Testis (tissue), 3 donors: Measurements from ENCODE around the gene EPHX1. TPM values are rescaled to one million over a fixed set of nuclear protein-coding genes. Genes with fewer than 3 reads are reported as not detected.

ENCODE experiments used
- DNase-seq: peaks from one replicate; pipeline ENCODE4 v3.0.0-alpha.2; 2019
- H3K27ac ChIP-seq, 2 donors: fragments of 200-600 bp; sonication (generic); one replicate each; pipeline ENCODE4 v1.5.1; 2019
- H3K27me3 ChIP-seq: fragments of 200-600 bp; sonication (generic); one replicate; pipeline ENCODE4 v1.5.1; 2019
- H3K36me3 ChIP-seq: fragments of 200-600 bp; sonication (generic); one replicate; pipeline ENCODE4 v1.5.1; 2017; ENCODE audit warnings: low read depth; ENCODE audit errors: missing control alignments
- H3K4me1 ChIP-seq: fragments of 200-600 bp; sonication (generic); one replicate; pipeline ENCODE4 v1.5.1; 2019
- H3K4me3 ChIP-seq, 2 donors: fragments of 200-600 bp; sonication (generic); one replicate each; pipeline ENCODE4 v1.5.1; 2017 to 2019
- H3K9me3 ChIP-seq: fragments of 200-600 bp; sonication (generic); one replicate; pipeline ENCODE4 v1.5.1; 2017
- CTCF ChIP-seq, 3 experiments: fragments of 450-650 bp in 2 of 3; fragments of 200-600 bp in 1 of 3; sonication (generic) in 1 of 3; IDR thresholded peaks; one replicate each; pipeline ENCODE4 v1.5.1; 2016 to 2019; ENCODE audit warnings: antibody characterized with exemption in 3 of 3, mild to moderate bottlenecking in 2 of 3, moderate library complexity in 1 of 3
- POLR2A ChIP-seq: fragments of 450-650 bp; IDR thresholded peaks from one replicate; pipeline ENCODE4 v1.6.1; 2017; ENCODE audit warnings: antibody characterized with exemption, mild to moderate bottlenecking, moderate library complexity
- WGBS, 2 donors: methylation state at CpG; one replicate each; pipeline ENCODE4 v1.1.5; 2018; 5-methylcytosine and 5-hydroxymethylcytosine counted together
- intact Hi-C: fragments of 100-400 bp; cut with DNase I; formaldehyde crosslinking; loops from one replicate; pipeline ENCODE4 v1.15.1; 2023; ENCODE audit warnings: low total_unique reads
- polyA plus RNA-seq: library from polyadenylated mRNA; stranded (reverse); fragments of 350-450 nt; fragmentation: Illumina TruSeq; extraction: RNeasy Lipid Tissue Mini Kit (QIAGEN cat#74804); gene quantifications from one replicate; pipeline ENCODE4 v1.2.3, GENCODE V29; 2014; ENCODE audit warnings: low read depth, low replicate concordance; ENCODE audit not compliant: insufficient read depth
- total RNA-seq, 2 donors: library from RNA; depleted of rRNA; stranded (reverse); fragments of >200 nt; gene quantifications; one replicate each; pipeline ENCODE4 v1.2.3, GENCODE V29; 2016

Gene EPHX1
- total and polyA plus RNA-seq, 3 donors from 2014 or later: 145 to 173 (median 161) TPM

GRCh38 chr1:225842074-225842473 is 32.1 kb downstream of the EPHX1 start:
- H3K36me3 ChIP-seq: no peaks in the 10 kb centered on the region
- H3K4me1 ChIP-seq: peaks cover 5% of the 10 kb centered on the region
- no peaks in the 10 kb centered on the region for H3K27me3 ChIP-seq
- DNase-seq: no peak
- TF ChIP-seq POLR2A: no peak
- TF ChIP-seq CTCF (IDR thresholded peaks at IDR 0.05): no peak
- H3K9me3 ChIP-seq: no peaks in the 10 kb centered on the region
- no peak overlapping the region for H3K27ac ChIP-seq
- WGBS, 2 donors: 75 to 77% methylated on average over 12 of the region's 12 CpGs
- H3K4me3 ChIP-seq: no peak overlapping the region
- intact Hi-C loops: no loop called here

GRCh38 chr1:225842788-225843425 is 33.0 kb downstream of the EPHX1 start:
- 86 to 92% methylated on average over 6 of the region's 6 CpGs for WGBS, 2 donors
- intact Hi-C loops: no loop called here
- H3K4me3 ChIP-seq: no peak overlapping the region
- peak overlapping the region in 1 of 2 donors; percentile 25 for H3K27ac ChIP-seq
- H3K9me3 ChIP-seq: no peaks in the 10 kb centered on the region
- TF ChIP-seq POLR2A: no peak
- TF ChIP-seq CTCF (IDR thresholded peaks at IDR 0.05): no peak
- H3K4me1 ChIP-seq: peaks cover 5% of the 10 kb centered on the region
- H3K36me3 ChIP-seq: no peaks in the 10 kb centered on the region
- H3K27me3 ChIP-seq: no peaks in the 10 kb centered on the region
- DNase-seq: no peak

- intact Hi-C loops: no loop called here
- Histone ChIP-seq H3K36me3 (no peaks in the 10 kb centered on the region), H3K4me3 (no peak overlapping the region), H3K9me3 (no peaks in the 10 kb centered on the region), H3K4me1 (peaks cover 8% of the 10 kb centered on the region), H3K27ac (no peak overlapping the region), H3K27me3 (no peaks in the 10 kb centered on the region)
- WGBS, 2 donors: 79 to 83% methylated on average over 6 of the region's 6 CpGs
- TF ChIP-seq POLR2A (no peak), CTCF (IDR thresholded peaks at IDR 0.05) (no peak)
- no peak for DNase-seq
Measured at GRCh38 chr1:225843426-225843795, 33.5 kb downstream of the EPHX1 start.

GRCh38 chr1:225844236-225845061 is 34.5 kb downstream of the EPHX1 start:
- DNase-seq: no peak
- 86 to 92% methylated on average over 6 to 18 of the region's 18 CpGs for WGBS, 2 donors
- TF ChIP-seq CTCF (IDR thresholded peaks at IDR 0.05) (no peak), POLR2A (no peak)
- H3K36me3 ChIP-seq: no peaks in the 10 kb centered on the region
- H3K27me3 ChIP-seq: no peaks in the 10 kb centered on the region
- H3K27ac ChIP-seq: peak overlapping the region in 1 of 2 donors; percentile 45
- intact Hi-C loops: no loop called here
- no peaks in the 10 kb centered on the region for H3K9me3 ChIP-seq
- H3K4me1 ChIP-seq: peaks cover 4% of the 10 kb centered on the region
- H3K4me3 ChIP-seq: no peak overlapping the region
